HG02623 (cell line): ENCODE measurements around the gene OTOP3.

Experiments
- ATAC-seq: cut with Tn5 transposase; IDR thresholded peaks from one replicate; pipeline ENCODE4 v1.9.1; 2021; ENCODE audit warnings: moderate library complexity; ENCODE audit not compliant: unreplicated experiment

The OTOP3 gene

DNA sequence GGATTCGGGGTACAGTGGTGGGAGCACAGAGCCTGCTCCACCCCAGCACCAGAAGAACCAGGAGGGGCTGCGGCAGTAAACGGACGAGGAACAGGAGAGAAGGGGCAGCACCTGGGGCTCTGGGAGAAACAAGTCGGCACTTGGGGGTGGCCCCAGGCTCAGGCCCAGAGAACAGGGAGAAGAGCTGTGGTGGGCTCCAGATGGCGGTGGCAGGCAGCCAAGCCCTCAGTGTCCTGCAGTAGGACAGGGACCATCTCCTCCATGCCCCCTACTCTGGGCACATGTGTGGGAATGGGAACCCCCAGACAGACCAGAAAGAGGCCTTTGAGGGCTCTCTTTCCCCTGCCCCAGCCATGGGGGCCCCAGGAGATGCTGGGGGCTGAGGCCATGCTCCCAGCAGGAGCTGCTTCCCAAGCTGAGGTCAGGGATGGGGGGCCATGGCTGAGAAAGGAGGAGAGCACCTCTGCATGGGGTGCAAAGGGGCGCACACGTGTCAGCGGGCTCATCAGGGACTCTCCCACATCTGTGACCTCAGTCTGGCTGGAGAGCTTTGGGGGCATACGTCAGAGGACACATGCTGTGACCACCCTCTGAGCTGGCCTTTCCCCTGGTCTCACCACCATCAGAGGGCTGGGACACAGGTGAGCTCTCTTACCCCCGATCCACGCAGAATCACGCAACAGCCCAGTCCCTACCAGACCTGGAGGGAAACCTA, 19.4 kb upstream of the OTOP3 start:
- no peak for ATAC-seq

DNA sequence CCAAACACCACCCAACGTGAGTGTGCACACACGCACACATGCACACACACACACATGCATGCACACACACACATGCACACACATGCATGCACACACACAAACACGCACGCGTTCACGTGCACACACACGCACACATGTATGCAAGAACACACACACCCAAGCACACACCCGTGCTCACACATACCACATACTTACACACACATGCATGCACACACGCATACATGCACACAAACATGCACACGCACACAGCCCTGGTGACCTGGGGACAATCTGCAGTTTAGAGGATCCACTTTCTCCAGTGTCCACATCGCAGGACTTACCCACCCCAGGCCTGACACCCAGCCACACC, 18.9 kb upstream of the OTOP3 start:
- no peak for ATAC-seq

DNA sequence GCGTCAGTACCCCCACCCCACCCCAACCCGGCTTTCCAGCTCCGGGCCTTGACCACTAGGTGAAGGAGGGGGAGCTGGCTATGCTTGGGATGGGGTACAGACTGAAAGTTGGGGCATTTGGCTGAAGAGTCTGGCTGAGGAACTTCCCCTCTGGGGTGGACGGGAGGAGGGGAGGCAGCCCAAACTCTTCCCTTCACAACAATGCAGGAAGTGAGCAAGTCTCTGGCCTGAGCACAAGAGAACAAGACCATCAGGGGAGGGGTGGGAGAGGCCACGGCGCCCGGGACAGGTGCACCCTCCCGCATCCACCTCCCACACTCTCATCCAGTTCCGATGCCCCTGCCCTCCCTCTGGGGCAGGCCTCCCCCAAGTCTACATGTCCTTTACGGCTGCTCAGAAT, 18.3 kb upstream of the OTOP3 start:
- no peak for ATAC-seq

DNA sequence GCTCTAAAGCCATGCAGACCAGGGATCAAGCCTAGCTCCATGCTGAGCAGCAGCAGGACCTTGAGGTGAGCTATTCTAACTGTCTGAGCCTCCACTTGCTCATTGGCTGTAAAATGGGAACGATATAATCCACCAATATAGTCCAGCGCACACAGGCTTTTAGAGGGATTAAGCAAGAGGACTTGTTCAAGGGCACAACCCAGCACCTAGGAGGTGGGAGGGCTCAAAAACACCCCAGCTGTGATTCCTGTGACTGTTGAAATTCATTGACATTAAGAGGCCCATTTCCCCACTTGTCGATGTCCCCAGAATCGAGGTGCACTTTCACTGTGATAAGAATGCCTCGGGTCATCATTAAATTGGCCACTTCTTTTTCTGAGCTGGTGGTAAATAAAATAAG, 16.8 kb upstream of the OTOP3 start:
- no peak for ATAC-seq

DNA sequence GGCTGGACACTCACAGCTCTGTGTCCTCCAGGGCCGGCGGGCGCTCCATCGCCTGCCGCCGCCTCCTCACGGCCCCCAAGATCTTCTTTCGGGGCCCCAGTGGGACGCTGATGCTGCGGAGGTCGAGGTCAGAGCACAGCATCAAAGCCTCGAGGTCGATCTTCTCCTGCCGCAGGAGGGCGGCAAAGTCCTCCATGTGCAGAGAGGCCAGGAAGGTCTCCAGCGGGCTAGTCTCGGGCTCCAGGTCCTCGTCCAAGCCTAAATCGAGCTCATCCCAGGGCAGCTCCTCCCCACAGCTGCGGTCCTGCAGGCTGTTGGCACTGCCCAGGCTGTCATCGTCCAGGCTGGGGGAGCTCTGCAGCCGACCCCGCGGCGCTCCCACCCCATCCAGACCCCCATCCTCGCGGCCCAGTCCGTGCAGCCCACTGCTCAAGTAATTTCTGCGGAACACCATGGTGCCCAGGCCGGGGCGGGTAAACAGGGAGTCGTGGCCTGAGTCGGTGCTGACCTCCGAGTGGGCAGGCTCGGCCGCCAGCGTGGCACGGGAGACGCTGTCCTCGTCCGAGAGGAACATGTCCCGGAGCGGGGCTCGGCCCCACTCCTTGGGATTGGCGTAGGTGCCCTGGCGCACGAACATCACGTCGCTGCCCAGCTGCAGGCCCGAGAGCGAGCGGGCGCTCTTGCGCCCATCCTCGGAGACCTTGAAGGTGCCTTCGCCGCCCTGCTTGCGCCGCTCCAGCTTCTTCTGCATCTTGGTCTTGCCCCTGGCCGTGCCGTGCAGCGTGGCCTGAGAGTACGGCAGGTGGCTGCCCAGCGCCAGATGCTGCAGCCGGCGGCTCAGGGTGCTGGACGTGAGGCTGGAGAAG, 16.0 kb upstream of the OTOP3 start:
- no peak for ATAC-seq

DNA sequence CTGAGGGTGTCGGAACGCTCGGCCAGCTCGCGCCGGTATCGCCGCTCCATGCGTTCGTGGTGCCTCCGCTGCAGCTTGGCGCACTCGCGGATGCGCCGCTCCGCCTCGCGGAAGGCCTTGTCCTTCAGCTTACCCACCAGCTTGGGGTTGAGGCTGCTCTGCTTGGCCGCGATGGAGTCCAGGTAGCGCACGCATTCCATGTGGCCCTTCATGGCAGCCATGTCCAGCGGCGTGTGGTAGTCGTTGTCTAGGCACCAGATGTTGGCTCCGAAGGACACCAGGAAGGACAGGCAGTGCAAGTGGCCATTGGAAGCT, 15.4 kb upstream of the OTOP3 start:
- no peak for ATAC-seq

DNA sequence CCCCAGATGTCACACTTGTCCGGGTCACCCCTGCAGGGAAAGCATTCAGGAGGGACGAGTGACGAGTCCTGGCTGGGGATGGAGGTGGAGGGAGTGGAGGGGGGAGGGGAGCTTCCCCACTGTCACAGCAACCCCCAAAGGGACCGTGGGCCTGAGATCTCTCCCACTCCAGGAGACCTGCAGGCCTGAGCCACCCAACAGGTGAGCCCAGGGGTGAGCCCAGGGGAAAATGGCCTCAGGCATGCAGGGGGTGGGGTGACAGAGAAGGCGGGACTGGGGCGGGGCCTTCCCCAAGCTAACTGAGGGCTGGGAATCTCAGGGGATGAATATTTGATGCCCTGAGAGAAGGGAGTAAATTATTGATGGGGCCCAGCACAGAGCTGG, 15.1 kb upstream of the OTOP3 start:
- ATAC-seq = no peak

DNA sequence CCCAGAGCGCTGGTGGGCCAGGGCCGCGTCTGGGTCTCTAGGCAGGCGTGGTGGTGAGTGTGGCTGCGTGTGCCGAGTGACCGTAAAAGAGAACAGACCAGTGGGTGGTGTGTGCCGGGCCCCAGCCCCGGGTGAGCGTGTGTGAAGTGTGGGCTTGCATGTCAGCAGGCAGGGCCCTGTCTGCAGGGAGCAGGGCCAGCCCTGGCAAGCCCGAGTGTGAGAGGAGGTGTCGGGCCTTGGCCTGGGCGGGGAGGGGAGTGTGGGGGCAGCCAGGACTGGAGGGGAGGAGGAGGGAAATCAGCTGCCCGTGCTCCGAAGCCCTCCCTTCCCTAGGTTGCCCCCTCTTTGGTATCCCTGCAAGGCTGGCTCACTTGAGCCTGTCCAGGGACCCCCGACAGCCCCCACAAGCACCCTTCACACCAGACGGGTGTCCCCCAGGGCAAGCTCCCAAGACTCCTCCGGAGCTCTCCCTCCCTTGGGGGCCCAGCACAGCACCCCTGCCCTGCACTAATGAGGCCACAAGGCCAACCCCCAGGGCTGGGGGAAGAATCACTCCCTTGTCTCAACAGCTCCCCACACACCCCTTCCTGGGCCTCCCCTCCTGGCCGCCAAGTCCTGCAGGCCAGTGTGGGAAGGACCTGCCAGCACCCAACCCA, 14.5 kb upstream of the OTOP3 start:
- no peak for ATAC-seq

DNA sequence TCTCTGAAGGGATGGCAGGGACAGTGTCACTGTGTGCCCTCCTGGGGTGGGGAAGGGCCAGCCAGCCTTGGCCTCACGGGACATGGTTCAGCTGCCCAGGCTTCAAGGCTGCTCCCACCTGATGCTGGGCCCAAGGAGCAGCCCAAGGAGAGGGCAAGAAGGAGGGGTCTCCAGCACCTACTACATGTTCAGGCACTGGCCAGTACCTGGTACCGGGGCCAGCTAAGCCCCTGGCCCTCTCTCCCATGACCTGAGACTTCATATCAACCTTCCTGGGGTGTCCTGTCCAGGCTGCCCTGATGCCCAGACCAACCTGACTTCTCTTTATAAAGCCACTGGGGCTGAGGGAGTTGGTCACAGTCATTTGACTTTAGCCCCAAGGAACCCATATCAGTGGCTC, 13.9 kb upstream of the OTOP3 start:
- no peak for ATAC-seq

DNA sequence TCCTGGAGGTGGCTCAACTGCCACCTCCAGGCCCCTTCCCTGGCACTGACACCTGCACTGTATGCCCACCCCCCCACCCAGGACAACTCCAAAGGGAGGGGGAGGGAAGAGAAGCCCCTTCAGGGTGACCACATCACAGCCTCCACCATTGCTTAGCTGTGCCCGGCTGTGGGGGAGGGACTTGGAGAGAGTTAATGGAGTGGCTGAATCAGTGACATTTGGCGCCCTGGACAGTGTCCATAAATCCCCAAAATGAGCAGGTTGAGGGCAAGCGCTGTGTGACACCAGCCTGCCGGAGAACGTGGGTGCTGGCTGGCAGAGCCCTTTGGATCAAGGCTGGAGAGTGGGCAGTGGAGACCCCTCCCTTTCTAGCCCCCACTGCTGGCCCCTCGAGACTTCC, 13.5 kb upstream of the OTOP3 start:
- ATAC-seq = no peak

DNA sequence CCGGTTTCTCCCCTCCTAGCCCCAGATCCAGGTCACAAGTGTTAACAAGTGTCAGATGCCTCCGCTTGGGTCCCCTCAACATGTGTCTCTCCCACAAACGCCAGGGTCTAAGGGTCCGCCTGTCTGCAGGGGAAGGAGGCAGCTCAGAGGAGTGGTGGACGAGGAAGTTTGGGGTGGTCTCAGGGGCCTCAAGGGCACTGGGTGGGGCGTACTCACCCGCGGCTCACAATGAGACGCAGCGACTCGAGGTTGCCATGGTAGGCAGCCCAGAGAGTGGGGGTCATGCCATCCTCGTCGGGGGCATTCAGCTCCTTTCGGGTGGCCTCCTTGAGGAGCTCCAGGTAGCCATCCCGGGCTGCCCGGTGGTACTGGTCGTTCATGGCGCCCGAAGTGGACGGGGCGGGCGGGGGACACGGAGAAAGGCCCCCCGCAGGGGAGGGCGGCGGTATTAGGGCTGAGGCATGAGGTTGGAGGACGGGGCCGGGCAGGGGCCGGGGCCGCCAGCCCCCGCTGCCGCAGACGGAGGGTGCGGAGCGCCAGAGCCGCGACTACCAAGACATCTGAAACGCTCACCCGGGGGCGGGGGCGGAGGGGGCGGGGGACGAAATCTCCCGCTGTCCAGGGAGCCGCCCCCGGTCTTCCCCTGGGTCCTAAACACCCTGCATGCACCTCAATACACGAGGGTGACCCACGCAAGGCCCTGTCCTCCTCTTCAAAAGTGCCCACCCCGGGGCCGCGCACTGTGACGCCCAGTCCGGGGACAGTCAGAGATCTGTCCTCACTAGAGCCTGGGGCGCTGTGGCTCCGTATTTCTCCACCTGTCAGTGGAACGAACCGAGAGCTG, 12.8 kb upstream of the OTOP3 start, which contains the start of gene USH1G:
TSS of gene USH1G (minus strand) at position 562 of the 844 bp plus-strand sequence. CDS start at position 380, 182 bp downstream.
- ATAC-seq = no peak

DNA sequence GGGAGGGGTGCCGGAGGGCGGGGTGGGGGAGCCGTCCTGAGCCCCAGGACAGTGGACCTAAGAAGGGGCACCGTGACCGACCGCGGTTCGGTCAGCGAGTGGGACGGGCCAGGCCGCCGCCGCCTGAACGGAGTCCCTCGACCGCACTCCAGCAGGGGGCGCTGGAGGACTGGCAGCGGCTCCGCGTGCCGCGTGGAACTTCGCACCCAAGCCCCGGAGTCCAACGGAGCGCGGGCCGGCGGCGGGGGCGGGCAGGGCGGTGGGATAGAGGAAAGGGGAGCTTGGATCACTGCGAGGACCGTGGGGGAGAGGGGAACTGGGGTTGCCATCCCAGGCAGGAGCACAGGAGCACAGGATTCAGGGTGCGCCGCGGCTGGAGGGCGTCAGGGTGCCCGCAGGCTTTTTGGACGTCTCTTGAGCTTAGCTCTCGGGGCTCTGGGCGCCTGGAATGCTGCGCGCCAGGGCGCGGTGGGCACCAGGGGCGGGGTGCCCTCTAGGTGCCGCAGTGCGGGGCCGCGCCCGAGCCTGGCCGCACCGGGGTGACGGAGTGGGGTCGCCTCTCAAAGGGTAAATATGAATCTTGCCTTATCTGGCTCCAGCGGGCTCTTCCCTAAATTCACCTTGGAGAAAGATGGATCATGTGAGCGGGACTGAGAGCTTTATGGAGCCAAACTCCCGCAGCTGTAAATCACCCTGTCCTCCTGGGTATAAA, 12.0 kb upstream of the OTOP3 start:
- no peak for ATAC-seq

DNA sequence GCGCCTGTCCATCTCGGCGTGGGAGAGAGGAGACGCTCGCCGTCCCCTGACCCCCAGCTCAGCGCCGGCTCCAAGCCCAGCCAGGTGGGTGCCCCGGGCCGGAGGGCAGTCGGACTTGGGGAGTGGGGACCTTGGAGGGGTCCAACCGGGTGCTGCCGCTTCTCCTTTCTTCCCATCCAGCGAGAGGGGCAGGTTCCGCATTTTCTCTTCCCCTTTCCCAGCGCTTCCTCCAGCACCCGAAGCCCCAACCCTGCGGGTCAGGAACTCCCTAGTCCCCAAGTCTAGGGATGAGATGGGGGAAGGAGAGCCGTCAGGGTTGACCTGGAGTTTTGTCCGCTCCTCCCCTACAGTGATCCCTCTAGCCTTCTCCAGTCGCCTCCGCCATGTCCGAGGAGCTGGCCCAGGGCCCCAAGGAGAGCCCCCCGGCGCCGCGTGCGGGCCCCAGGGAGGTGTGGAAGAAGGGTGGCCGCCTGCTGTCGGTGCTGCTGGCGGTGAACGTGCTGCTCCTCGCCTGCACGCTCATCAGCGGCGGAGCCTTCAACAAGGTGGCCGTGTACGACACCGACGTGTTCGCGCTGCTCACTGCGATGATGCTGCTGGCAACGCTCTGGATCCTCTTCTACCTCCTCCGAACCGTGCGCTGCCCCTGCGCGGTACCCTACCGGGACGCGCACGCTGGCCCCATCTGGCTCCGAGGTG, 11.3 kb upstream of the OTOP3 start, which contains the start of gene OTOP2:
TSS of gene OTOP2 (plus strand) at position 24 of the 699 bp plus-strand sequence. CDS start at position 384, 360 bp downstream.
- no peak for ATAC-seq

DNA sequence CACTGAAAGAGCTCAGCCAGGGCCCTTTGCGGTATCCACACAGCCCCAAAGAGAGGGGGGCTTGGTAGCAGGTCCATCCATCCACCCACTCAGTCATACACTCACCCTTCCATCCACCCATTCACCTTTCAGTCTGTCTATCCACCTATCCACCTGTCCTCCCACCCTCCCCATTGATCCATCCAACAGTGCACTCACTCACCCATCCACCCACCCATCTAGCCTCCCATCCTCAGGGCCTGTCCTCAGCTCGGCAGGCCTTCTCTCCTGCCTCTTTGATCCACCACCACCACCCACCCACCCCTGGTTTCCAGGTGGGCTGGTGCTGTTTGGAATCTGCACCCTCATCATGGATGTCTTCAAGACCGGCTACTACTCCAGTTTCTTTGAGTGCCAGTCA, 10.5 kb upstream of the OTOP3 start:
- ATAC-seq = no peak

DNA sequence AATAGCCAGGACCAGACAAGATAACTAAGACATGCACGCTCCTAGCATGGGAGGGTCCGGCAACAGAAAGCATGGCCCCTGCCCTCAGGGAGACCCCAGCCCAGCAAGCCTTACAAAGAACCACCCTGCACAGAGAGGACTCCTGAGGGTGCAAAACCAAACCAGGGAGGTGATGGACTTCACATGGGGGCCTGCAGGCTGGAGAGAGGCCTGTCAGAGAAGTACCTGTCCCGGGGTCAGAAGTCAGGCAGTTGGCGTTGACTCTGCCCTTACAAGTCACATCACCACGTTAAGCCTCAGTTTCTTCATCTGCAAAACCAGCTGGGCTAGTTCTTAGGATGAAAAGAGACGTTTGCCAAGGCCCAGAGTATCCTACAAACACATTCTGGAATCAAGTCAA, 6.9 kb upstream of the OTOP3 start:
- no peak for ATAC-seq

DNA sequence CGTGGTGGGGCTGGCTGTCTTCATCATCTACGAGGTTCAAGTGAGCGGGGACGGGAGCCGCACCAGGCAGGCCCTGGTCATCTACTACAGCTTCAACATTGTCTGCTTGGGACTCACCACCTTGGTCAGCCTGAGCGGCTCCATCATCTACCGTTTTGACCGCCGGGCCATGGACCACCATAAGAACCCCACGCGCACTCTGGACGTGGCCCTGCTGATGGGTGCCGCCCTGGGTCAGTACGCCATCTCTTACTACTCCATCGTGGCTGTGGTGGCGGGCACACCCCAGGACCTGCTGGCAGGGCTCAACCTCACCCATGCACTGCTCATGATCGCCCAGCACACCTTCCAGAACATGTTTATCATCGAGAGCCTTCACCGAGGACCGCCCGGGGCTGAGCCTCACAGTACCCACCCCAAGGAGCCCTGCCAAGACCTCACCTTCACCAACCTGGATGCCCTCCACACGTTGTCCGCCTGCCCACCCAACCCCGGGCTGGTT, 5.1 kb upstream of the OTOP3 start:
- ATAC-seq = no peak

DNA sequence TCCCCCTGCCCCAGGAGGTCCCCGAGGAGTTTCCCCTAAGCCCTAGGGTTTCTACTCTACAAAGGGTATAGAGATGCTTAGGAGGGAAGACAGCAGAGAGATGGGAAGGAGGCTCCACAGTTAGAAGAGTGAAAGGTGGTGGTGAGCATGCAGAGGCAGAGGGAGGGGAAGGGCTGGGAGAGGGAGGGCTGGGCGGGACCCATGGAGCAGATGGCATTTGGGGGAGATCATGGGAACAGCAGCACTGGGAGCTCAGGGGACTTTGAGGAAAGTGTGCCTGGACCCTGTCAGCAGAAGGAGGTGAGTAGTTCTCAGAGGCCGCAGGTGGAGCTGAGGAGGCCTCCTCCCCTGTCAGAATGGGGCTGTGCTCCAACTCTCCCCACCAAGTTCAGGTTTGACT, 650 bp upstream of the OTOP3 start:
- ATAC-seq = no peak

DNA sequence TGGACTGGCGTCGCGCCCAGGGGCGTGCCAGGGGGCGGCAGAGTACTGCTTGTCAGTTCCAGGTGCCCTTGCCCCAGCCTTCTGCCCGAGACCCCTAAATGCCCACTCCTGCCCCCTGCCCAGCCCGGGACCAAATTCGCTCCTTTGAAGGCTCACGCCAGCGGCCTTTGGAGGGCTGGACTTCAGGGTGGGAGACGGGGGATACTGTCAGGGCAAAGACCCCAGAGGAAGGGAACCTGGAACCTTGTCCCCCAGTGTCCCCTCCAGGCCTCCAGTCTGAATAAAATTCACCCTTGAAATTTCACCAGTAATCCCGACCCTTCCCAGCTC, 737 bp downstream of the OTOP3 start:
- ATAC-seq = no peak

DNA sequence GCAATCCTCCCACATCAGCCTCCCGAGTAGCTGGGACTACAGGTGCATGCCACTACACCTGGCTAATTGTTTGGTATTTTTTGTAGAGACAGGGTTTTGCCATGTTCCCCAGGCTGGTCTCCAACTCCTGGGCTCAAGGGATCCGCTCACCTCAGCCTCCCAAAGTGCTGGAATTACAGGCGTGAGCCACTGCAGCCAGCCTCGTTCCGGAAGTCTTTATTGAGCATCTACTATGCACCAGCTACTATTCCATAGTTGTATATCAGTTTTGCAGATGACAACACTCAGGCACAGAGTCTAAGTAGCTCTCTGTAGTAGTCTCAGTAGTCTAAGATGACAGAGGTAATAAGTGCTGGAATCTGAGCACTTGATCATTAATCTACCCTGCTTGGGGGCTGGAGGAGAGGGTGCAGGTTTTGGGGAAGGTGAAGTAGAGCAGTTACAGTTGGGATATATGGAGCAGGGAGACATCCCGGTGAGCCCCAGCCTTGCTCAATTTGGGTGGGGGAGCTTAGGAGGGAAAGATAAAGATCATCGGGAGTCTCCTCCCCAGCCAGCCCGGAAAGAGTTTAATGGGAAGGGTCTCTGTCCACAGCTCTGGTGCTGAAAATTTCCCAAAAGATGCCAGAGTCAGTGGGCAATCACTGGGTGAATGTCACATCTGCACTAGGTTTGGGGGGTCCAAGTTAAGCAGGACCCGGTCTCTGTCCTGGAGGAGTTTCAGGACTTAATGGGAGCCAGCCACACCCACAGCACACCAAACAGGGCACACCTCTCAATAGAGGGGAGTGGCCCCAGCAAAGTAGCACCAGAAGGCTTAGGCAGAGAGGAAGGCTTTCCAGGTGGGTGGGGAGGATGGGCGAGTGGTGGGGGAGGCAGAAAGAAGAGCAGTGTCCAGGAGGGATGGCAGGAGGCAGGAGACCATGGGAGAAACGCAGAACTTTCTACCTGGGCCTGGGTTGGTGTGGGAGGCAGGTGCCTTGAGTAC, 1.7 kb downstream of the OTOP3 start:
- no peak for ATAC-seq
